Measurements from ENCODE around the gene HOXC4.
A peak's percentile ranks its signal among the peaks of the same experiment; 100 is the strongest.

Gene HOXC4

GRCh38 chr12:54029529-54030441 is 23.9 kb upstream of the HOXC4 start:
- no peak for DNase-seq

DNA sequence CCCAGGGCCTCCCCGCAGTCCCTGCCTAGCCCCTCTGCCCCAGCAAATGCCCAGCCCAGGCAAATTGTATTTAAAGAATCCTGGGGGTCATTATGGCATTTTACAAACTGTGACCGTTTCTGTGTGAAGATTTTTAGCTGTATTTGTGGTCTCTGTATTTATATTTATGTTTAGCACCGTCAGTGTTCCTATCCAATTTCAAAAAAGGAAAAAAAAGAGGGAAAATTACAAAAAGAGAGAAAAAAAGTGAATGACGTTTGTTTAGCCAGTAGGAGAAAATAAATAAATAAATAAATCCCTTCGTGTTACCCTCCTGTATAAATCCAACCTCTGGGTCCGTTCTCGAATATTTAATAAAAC is 23.2 kb upstream of the HOXC4 start:
- no peak for DNase-seq

GRCh38 chr12:54030889-54031471 is 22.7 kb upstream of the HOXC4 start:
- no peak for DNase-seq

- DNase-seq = no peak
These were observed 22.2 kb upstream of the HOXC4 start for GRCh38 chr12:54031480-54031879.

- DNase-seq = no peak
These were observed 21.5 kb upstream of the HOXC4 start for GRCh38 chr12:54032086-54032619.

DNA sequence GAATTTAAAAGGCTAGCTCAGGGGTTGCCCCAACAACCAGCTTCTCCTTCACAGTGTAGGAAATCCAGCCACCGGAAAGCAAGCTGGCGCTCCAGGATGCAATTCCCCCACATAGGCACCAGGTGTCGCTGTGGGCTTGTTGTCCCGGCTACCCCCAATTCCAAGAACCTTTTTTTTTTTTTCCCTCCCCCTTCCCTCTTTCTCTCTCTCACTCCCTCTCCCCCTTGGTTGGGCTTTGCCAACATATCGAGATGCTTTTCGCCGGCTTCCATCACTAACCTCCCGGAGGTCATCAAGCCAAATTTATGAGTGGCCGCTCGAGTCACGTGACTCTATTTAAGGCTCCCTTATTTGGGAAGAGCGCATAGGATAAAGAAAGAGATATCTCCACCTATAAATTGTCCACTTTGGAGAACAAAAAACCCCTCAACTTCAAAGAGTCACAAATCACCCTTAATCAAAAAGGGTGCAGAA is 21.0 kb upstream of the HOXC4 start, which contains the start of gene HOXC5:
HOXC5 (plus strand) TSS at position 424 of the 474 bp plus-strand sequence. CDS start 73 bp downstream, outside the sequence.
- peak; percentile 48 for DNase-seq

- DNase-seq = no peak
These were observed 20.3 kb upstream of the HOXC4 start for GRCh38 chr12:54033106-54033979.

DNA sequence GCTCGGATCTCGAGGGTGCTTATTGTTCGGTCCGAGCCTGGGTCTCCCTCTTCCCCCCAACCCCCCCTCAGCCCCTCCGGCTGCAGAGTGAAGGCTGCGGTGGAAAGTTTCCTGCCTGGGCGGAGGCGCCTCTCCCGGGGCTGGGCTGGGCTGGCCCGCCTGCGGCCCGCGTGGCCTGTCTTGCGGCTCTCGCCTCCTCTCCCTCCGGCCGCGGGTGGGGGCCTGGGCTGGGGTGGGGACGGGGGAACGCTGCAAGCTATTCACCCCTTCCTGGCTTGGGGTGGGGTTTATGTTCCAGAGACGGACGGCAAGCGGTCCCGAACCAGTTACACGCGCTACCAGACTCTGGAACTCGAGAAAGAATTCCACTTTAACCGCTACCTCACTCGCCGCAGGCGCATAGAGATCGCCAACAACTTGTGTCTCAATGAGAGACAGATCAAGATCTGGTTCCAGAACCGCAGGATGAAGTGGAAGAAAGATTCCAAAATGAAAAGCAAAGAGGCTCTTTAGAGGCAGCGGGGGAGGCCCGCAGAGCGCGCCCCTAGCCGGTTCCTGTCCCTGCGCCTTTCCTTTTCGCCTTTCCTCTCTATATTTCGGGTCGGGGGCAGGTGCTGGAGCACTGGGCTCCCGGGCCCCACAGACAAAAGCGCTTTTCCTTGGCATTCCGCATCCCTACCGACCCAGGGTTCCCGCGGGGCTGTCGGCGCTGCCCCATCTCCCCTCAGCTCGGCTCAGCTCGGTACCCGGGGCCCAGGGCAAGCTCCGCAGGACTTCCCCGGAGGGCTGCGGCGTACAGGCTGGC is 19.5 kb upstream of the HOXC4 start:
- no peak for DNase-seq

GRCh38 chr12:54034785-54035310 is 18.8 kb upstream of the HOXC4 start:
- no peak for DNase-seq

- DNase-seq = no peak
These were observed 17.9 kb upstream of the HOXC4 start for GRCh38 chr12:54035568-54036264.

GRCh38 chr12:54036620-54037359 is 16.8 kb upstream of the HOXC4 start:
- DNase-seq = no peak

DNA sequence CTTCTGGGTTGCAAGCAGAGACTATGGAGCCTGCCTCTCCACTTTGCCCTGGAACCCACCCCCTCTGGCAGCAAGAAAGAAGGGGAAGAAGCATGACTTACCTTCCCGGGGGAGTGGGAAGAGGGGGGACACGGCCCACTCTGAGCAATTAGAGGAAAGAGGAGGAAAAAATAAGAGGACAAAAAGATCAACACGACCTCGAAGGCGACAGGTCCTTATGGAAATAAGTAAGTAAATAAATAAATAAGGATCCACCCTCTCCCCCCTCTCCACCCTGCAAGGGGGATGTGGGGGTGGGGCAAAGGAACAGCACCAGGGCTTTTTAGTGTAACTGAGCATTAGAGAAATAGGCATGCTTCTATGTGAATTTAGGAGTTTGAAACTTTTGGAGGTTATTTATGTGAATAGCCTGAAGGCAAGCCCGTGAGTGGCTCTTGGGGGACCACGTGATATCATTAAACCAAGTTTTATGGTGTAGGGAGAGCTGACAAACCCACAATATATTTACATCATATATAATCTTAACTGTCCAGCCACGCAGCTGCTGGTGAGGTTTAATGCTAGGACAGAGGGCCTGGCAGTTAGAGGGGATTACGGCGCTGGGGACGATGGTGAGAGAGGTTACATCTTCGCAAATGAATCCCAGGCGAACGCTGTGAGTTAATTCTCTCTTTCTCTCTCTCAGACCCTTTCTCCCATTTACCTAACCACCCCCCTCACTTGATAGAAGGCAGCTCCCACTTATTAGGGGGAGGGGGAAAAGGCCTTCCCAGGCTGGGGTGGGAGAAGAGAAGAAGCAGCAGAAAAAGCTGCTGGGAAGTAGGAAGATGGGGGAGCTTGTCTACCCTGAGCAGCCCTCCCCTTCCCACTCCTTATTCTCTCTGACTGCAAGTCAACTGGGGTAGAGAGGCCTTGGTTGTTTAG is 16.0 kb upstream of the HOXC4 start:
- no peak for DNase-seq

DNA sequence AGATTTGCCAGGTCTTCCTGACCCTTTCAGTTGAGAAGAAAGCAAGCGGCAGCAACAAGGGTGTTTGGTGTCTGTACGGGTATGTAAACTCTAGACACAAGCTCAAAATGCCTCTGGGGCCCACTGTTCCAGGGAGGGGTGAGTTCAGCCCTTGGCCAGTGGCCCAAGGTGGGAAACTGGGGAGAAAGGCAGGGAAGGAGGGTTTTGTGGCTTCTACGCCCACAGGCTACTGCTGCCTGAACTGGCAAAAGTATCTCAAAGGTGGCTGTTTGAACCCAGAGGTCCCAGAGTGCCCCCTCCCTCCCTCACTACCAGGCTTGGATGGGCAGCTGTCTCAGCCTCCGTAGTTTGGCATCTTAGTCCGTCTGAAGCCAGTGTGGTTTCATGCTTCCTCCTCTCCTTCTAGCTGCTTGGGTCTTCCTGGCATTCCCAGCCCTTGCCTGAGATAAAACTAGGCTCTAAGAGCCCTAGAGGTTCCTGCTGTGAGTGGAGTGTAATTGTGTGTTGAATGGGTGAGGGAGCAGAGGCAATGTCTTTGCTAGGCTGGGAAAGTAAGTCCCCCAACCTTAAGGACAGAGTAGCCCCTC is 15.3 kb upstream of the HOXC4 start:
- no peak for DNase-seq

DNA sequence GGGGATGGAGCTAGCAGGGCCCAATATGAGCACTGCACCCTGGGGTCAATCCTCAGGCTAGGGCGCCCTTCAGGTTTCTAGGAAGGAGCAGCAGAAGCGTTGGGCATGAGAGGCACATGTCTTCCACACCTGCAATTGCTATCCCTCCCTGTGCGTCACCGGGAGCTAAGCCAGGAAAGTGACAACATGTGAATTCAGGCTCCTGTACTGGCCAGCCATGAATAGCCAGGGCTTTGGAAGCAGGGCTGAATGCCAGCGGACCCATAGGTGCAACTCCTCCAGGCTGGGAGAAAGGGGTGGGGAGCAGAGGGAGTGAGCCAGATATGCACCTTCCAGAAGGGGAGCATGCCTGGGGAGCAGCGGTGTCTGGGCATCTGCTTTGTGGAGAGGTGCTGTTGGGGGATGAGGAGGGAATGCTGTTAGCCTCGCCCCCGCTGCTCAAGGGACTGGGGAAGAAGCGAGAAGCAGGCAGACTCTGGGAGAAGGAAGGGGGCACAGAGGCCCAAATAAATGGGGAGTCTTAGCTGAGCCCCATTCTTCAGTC is 14.7 kb upstream of the HOXC4 start:
- DNase-seq = no peak

- DNase-seq = no peak
These were observed 14.1 kb upstream of the HOXC4 start for GRCh38 chr12:54039417-54040147.

DNA sequence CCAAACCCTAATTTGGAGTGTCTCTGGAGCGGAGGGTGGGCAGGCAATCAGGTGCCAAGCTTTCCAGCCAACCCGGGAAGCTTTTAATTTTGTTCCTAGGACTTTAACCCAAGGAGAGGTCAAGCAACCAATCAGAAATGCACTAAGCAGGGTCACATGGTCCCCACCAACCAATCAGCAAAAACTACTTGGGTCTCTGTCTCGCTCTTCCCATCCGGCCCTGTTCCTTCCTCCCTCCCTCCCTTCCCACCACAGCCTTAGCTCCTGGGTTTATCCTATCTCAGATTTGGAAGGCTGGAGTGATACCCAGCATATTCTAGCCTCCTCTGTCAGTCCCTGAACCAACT is 13.5 kb upstream of the HOXC4 start:
- DNase-seq = no peak

DNA sequence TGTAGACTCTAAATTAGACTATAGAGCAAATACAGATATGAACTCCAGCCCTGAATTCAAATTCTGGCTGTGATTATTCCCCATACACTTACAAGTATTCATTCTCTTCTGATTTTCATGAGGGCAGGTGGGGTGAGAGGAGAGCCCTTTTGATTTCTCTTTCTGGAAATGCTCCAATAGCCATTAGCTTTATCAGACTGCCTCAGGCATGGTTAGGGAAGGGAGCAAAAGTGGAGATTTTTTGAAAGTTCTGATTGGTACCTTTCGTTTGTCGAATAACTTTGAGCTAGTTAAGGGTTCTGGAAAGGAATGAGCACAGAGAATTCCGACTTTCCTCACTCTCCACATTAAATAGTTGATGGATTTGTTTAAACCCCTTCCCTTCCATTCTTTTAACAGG is 13.0 kb upstream of the HOXC4 start:
- no peak for DNase-seq

Measured in fibroblast of skin of scalp (primary cell).